HG03571 (cell line): ENCODE results near the gene BEND3.
"Not testable (repeated sequence)": the region's sequence is repeated elsewhere in the genome, so short reads cannot be mapped to it uniquely, and the experiment has no call there.

Source experiments
- ATAC-seq: cut with Tn5 transposase; IDR thresholded peaks from one replicate; pipeline ENCODE4 v1.9.1; 2021; ENCODE audit not compliant: unreplicated experiment

BEND3 gene

GRCh38 chr6:107047807-107048206 is 67.5 kb downstream of the BEND3 start:
- ATAC-seq, result no peak

- no peak for ATAC-seq
Measured at GRCh38 chr6:107045826-107046675, 69.3 kb downstream of the BEND3 start.

DNA sequence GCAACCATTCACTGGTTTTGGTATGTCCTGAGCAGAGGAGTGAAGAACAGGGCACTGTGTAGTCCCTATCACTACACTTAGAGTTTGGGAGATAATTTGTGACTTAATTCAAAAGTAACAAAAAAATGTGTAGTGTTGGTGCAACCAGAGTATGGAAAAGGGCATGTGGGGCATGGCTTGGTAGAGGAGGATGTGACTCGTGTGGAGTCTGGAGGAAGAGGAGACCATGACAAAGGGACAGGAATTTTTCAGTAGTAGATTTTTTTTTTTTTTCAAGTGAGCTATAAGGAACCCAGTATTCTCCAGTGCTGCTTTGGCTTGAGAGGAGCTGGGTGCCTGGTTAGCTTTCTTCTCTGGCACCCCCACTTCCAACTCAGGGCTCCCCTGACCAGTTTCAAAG is 82.2 kb downstream of the BEND3 start:
- ATAC-seq, result no peak

DNA sequence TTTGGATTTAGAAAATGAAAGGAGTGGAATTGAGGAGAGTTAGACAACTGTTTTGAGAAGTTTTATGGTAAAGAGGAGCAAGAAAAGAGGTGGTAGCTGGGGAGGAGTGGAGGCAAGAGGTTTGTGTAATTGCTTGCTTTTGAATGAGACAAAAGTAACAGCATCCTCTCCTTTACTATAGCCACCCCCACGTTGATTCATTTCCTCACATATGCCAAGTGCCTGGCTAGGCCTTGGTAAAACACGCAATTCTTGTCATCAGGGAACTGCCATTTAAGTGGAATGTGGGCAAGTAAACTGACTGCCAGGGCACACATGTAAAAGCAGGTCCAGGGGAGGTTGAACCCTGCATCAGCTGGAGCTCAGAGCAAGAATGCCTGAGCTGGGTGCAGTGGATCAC is 83.3 kb downstream of the BEND3 start:
- no peak for ATAC-seq

DNA sequence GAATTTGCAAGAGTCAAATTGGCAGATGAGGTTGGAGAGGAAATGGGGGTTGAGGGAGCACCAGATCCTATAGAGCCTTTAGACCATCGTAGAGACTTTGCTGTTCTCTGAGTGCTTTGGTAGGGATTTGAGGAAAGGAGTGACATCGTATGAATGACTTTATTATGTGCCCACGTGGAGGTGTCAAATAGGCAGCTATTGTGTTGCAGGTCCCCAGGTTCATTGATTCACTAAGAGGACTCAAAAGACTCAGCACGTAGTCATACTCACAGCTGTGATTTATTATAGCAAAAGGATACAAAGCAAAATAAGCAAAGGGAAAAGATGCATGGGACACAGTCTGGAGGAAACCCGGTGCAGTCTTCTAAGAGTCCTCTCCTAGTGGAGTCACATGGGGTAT is 85.2 kb downstream of the BEND3 start:
- no peak for ATAC-seq

DNA sequence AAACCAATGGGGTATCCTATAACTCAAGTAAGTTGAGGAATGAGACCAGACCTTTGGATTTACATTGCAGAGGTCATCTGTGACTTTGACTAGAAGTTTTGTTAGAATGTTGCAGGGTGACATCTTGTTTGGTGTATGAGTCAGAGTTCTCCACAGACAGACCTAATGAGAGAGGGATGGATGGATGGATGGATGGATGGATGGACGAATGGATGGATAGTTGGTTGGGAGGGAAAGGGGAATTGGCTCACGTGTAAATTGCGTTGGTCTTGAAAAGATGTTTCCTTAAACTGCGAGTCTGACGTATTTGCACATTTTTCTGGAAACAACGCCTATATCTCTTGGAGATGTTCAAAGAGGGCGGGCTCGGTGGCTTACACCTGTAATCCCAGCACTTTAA is 88.3 kb downstream of the BEND3 start:
- no peak for ATAC-seq

DNA sequence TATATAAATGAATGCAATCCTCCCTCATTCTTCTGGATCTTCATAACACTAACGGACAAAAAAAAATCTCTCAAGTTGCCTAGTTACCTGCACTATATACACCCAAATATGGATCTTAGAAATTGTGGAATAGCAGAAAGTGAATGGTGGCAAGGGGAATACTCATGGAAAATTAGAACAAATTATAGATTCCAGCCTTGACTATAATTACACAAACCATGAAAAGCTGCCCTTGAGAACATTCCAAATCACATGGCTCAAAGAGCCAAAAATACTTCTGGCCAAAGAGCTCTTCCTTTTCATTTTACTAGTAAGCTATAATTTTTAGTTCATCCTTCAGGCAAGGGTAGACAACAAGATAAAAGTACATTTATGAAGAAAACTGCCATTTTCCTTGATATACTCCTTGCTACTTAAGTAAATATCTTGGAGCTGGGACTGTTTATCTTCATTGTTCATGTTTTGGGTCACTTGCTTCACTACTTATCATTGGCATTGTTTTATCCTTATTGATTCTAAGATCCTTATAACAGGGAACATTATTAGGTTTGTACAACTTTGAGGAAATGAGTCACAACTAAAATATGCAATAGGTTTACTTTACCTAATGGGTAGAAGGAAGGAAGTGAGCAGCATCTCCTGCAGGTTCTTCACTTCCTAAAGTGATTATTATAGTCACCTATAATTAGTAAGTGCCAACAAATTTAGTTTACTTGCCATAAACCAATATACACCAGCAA is 93.7 kb downstream of the BEND3 start:
- no peak for ATAC-seq

DNA sequence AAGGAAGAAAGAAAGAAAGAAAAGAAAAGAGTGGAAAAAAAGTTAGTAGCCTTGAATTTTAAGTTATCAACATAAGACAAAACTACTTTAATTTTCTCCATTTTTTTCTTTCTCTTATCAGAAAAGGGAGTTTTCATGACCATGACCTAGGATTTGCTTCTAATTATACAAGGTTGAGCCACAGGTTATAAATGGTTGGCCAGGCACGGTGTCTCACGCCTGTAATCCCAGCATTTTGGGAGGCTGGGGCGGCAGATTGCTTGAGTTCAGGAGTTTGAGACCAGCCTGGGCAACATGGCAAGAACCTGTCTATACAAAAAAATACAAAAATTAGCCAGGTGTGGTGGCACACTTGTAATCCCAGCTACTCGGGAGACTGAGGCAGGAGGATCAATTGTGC is 95.1 kb downstream of the BEND3 start:
- no peak for ATAC-seq

DNA sequence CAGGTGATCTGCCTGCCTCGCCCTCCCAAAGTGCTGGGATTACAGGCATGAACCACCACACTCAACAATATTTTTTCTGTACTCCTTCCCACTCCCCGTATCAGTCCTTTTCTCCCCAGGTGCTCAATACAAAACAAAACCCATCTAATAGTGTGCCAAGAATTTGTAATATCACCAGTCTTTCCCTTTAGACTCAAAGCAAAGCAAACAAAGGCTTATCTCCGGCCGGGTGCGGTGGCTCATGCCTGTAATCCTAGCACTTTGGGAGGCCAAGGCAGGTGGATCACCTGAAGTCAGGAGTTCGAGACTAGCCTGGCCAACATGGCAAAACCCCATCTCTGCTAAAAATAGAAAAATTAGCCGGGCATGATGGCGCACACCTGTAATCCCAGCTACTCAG is 95.7 kb downstream of the BEND3 start:
- not testable (repeated sequence) for ATAC-seq

GRCh38 chr6:107019047-107019446 is 96.3 kb downstream of the BEND3 start:
- ATAC-seq, result no peak
